Keratinocyte (primary cell): ENCODE results near the gene SMYD3. TPM values are rescaled to one million over a fixed set of nuclear protein-coding genes. Genes with fewer than 3 reads are reported as not detected.

ENCODE experiments used
- DNase-seq: peaks from one replicate; pipeline ENCODE4 v3.0.0-alpha.2; 2011; ENCODE audit warnings: low read depth, missing footprints, low spot score
- FAIRE-seq: peaks from 2 replicates; lab custom pipeline; 2011; peaks lifted over from hg19 to GRCh38; lab: Jason Lieb, UNC
- H2AFZ ChIP-seq: 2 replicates; pipeline ENCODE4 v1.6.0; 2012; ENCODE audit warnings: low read length, control low read depth, inconsistent platforms; ENCODE audit not compliant: control insufficient read depth
- H3K27ac ChIP-seq: 2 replicates; pipeline ENCODE4 v1.5.1; 2011; ENCODE audit warnings: low read length; ENCODE audit not compliant: control insufficient read depth, insufficient read depth
- H3K27me3 ChIP-seq: 3 replicates; pipeline ENCODE4 v1.6.0; 2011; ENCODE audit warnings: low read length; ENCODE audit not compliant: control insufficient read depth, insufficient read depth; ENCODE audit errors: extremely low read depth
- H3K36me3 ChIP-seq, 2 experiments: 2 replicates in 1 of 2; 3 replicates in 1 of 2; pipeline ENCODE4 v1.5.1; 2011; ENCODE audit warnings: low read length in 2 of 2, mild to moderate bottlenecking in 1 of 2; ENCODE audit not compliant: control insufficient read depth in 2 of 2, insufficient read depth in 2 of 2; ENCODE audit errors: extremely low read depth in 1 of 2
- H3K4me1 ChIP-seq: 3 replicates; pipeline ENCODE4 v1.5.1; 2011; ENCODE audit warnings: low read length; ENCODE audit not compliant: control insufficient read depth, insufficient read depth; ENCODE audit errors: extremely low read depth
- H3K4me2 ChIP-seq: 3 replicates; pipeline ENCODE4 v1.6.0; 2011; ENCODE audit warnings: low read depth, low read length; ENCODE audit not compliant: control insufficient read depth, insufficient read depth; ENCODE audit errors: extremely low read depth
- H3K4me3 ChIP-seq, 3 experiments: fragments of 200-600 bp in 1 of 3; sonication (generic) in 1 of 3; 2 replicates in 2 of 3; 3 replicates in 1 of 3; pipeline ENCODE4 v1.5.1; 2011 to 2016; ENCODE audit warnings: low read length in 3 of 3, mild to moderate bottlenecking in 3 of 3, control low read depth in 2 of 3, inconsistent platforms in 1 of 3, low read depth in 1 of 3, mixed read lengths in 1 of 3, mixed run types in 1 of 3, moderate library complexity in 1 of 3; ENCODE audit not compliant: control insufficient read depth in 2 of 3, insufficient read depth in 2 of 3; ENCODE audit errors: extremely low read depth in 1 of 3
- H3K79me2 ChIP-seq: 2 replicates; pipeline ENCODE4 v1.6.0; 2012; ENCODE audit warnings: low read length; ENCODE audit not compliant: control insufficient read depth, insufficient read depth
- H3K9ac ChIP-seq: 3 replicates; pipeline ENCODE4 v1.6.0; 2011; ENCODE audit warnings: low read length; ENCODE audit not compliant: control insufficient read depth, insufficient read depth; ENCODE audit errors: extremely low read depth
- H3K9me1 ChIP-seq: 3 replicates; pipeline ENCODE4 v1.6.0; 2011; ENCODE audit warnings: low read length; ENCODE audit not compliant: control insufficient read depth, insufficient read depth; ENCODE audit errors: extremely low read depth
- H3K9me3 ChIP-seq: 2 replicates; pipeline ENCODE4 v1.5.1; 2012; ENCODE audit warnings: low read depth, low read length; ENCODE audit not compliant: control insufficient read depth
- H4K20me1 ChIP-seq: 3 replicates; pipeline ENCODE4 v1.6.0; 2011; ENCODE audit warnings: low read length; ENCODE audit not compliant: control insufficient read depth, insufficient read depth; ENCODE audit errors: extremely low read depth
- EZH2 ChIP-seq: IDR thresholded peaks from one replicate; pipeline ENCODE4 v1.6.1; 2012; ENCODE audit warnings: inconsistent platforms, mild to moderate bottlenecking, low read length, moderate library complexity
- dilution Hi-C: fragments of 300-500 bp; cut with MboI; formaldehyde crosslinking; loops from one replicate; pipeline ENCODE4 v1.7.0; 2020; ENCODE audit warnings: low sequenced_read_pairs; ENCODE audit not compliant: extremely low pct_ligation_motif_present
- polyA plus RNA-seq, 5 experiments: library from polyadenylated mRNA; depleted of rRNA in 3 of 5; stranded (reverse) in 3 of 5; stranded (forward) in 1 of 5; unstranded in 1 of 5; fragments of >200 nt; gene quantifications; 1 replicate in 1 of 5; 2 replicates in 3 of 5; 3 replicates in 1 of 5; pipeline versions ENCODE4 v1.2.1 to v1.2.3, GENCODE V29; 2011 to 2012; ENCODE audit warnings: missing spikeins in 2 of 5, low read depth in 1 of 5, low replicate concordance in 1 of 5
- TF ChIP-seq, protein P1 (sequence below), 3 experiments: IDR thresholded peaks in 1 of 3; conservative IDR thresholded peaks in 1 of 3; optimal IDR thresholded peaks in 1 of 3; 2 replicates in 2 of 3; 3 replicates in 1 of 3; pipeline versions ENCODE3 to v1.5.1; 2011; ENCODE audit warnings: low read length in 3 of 3, mild to moderate bottlenecking in 3 of 3, moderate library complexity in 2 of 3, control low read depth in 1 of 3, inconsistent platforms in 1 of 3; ENCODE audit not compliant: insufficient read depth in 2 of 3; ENCODE audit errors: extremely low read depth in 1 of 3

The SMYD3 gene
- polyA plus RNA-seq, 1 donor (not counting 4 experiments of a cell fraction or from before 2014, with no cell fraction given): 31.0 TPM

DNA sequence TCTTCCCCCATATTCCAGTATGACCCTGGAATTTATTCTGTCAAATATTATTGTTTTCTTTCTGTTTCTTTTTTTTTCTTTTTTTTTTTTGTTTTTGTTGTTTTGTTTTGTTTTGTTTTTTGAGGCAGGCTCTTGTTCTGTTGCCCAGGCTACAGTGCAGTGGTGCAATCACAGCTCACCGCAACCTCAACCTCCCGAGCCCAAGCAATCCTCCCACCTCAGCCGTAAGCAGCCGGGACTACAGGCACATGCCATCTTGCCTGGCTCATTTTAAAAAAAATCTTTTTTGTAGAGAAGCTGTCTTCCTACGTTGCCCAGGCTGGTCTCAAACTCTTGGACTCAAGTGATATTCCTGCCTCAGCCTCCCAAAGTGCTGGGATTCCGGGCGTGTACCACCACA is 237.6 kb downstream of the SMYD3 start:
- Histone ChIP-seq H3K4me3 (no peak overlapping the region), H3K27me3 (no peaks in the 10 kb centered on the region), H3K79me2 (no peaks in the 10 kb centered on the region), H3K36me3 (no peaks in the 10 kb centered on the region), H2AFZ (no peak overlapping the region), H3K4me2 (no peak overlapping the region), H3K9me1 (no peaks in the 10 kb centered on the region), H3K4me1 (no peaks in the 10 kb centered on the region), H4K20me1 (no peaks in the 10 kb centered on the region), H3K9me3 (no peaks in the 10 kb centered on the region), H3K9ac (no peak overlapping the region), H3K27ac (no peak overlapping the region)
- TF ChIP-seq, protein P1, sequence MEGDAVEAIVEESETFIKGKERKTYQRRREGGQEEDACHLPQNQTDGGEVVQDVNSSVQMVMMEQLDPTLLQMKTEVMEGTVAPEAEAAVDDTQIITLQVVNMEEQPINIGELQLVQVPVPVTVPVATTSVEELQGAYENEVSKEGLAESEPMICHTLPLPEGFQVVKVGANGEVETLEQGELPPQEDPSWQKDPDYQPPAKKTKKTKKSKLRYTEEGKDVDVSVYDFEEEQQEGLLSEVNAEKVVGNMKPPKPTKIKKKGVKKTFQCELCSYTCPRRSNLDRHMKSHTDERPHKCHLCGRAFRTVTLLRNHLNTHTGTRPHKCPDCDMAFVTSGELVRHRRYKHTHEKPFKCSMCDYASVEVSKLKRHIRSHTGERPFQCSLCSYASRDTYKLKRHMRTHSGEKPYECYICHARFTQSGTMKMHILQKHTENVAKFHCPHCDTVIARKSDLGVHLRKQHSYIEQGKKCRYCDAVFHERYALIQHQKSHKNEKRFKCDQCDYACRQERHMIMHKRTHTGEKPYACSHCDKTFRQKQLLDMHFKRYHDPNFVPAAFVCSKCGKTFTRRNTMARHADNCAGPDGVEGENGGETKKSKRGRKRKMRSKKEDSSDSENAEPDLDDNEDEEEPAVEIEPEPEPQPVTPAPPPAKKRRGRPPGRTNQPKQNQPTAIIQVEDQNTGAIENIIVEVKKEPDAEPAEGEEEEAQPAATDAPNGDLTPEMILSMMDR (optimal IDR thresholded peaks at IDR 0.05 in 1 of 3, IDR thresholded peaks at IDR 0.05 in 1 of 3, conservative IDR thresholded peaks at IDR 0.05 in 1 of 3; ENCODE audit: extremely low read depth in 1 of 3, insufficient read depth in 2 of 3, low read length in 3 of 3): no peak
- no peak for TF ChIP-seq EZH2
- FAIRE-seq (no peak), DNase-seq (no peak)
- dilution Hi-C loops: no loop called here

DNA sequence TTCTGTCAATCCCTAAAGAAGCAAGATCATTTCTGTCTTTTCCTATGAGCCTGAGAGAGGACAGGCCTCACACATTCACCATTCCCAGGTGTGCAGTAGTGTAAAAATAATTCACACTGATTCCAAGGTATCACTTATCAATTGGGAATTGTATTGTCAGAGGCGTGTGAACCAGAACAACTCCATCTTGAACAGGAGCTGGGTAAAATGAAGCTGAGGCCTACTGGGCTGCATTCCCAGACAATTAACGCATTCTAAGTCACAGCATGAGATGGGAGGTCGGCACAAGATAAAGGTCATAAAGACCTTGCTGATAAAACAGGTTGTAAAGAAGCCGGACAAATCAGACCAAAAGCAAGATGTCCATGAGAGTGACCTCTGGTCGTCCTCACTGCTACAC is 239.2 kb downstream of the SMYD3 start:
- H2AFZ ChIP-seq: no peak overlapping the region
- H3K36me3 ChIP-seq: no peaks in the 10 kb centered on the region
- DNase-seq (no peak), FAIRE-seq (no peak)
- no peak overlapping the region for H3K4me2 ChIP-seq
- H3K79me2 ChIP-seq: no peaks in the 10 kb centered on the region
- H3K4me1 ChIP-seq: no peaks in the 10 kb centered on the region
- H3K9ac ChIP-seq: no peak overlapping the region
- TF ChIP-seq, protein P1 (optimal IDR thresholded peaks at IDR 0.05 in 1 of 3, IDR thresholded peaks at IDR 0.05 in 1 of 3, conservative IDR thresholded peaks at IDR 0.05 in 1 of 3; ENCODE audit: extremely low read depth in 1 of 3, insufficient read depth in 2 of 3, low read length in 3 of 3): no peak
- TF ChIP-seq EZH2: no peak
- no peak overlapping the region for H3K27ac ChIP-seq
- no peaks in the 10 kb centered on the region for H3K9me1 ChIP-seq
- no peaks in the 10 kb centered on the region for H3K9me3 ChIP-seq
- dilution Hi-C loops: no loop called here
- H3K27me3 ChIP-seq: no peaks in the 10 kb centered on the region
- no peaks in the 10 kb centered on the region for H4K20me1 ChIP-seq
- no peak overlapping the region for H3K4me3 ChIP-seq
